K562 (cell line): ENCODE measurements around the gene WDR18. TPM values are rescaled to one million over a fixed set of nuclear protein-coding genes. Genes with fewer than 3 reads are reported as not detected.

Experiments used
- ATAC-seq: fragments of 200-7000 bp; cut with Tn5 transposase; 3 replicates; pipeline ENCODE4 v1.9.1; 2020; ENCODE audit warnings: moderate library complexity
- BruUV-seq: library from RNA; stranded (reverse); fragments of 400-500 nt; replicated peaks from 2 replicates; lab custom pipeline; 2021; lab: Mats Ljungman, UMichigan
- CTCF ChIA-PET: fragments of 300-600 bp; formaldehyde crosslinking; extraction: SDS; loops from one replicate; lab custom pipeline; 2021; ENCODE audit warnings: low intra/inter-chr PET ratio; lab: Yijun Ruan, JAX
- POLR2A ChIA-PET: fragments of 300-600, 350-650 bp; sonication (Branson Sonifier 250); formaldehyde crosslinking; extraction: SDS; loops from one replicate; lab custom pipeline; 2021; ENCODE audit warnings: antibody characterized with exemption, inconsistent platforms; lab: Yijun Ruan, JAX
- DNase-seq, 4 experiments: peaks; one replicate each; pipeline versions ENCODE4 v3.0.0 to v3.0.0-alpha.2; 2011 to 2018; ENCODE audit warnings: low spot score in 3 of 4, mixed read lengths in 3 of 4; ENCODE audit errors: extremely low read depth in 1 of 4
- FAIRE-seq: peaks from 2 replicates; lab custom pipeline; 2011; peaks lifted over from hg19 to GRCh38; lab: Jason Lieb, UNC
- H2AFZ ChIP-seq: 2 replicates; pipeline ENCODE4 v1.6.0; 2011; ENCODE audit warnings: low read depth, low read length, control low read depth, inconsistent platforms
- H3K27ac ChIP-seq: fragments of 200-600 bp; 3 replicates; pipeline ENCODE4 v1.8.0; 2011; ENCODE audit warnings: low read depth, mild to moderate bottlenecking, control low read depth, inconsistent platforms, low read length, moderate library complexity, mixed read lengths; ENCODE audit errors: extremely low read depth
- H3K27me3 ChIP-seq, 2 experiments: fragments of 300-600 bp in 1 of 2; 2 replicates in 1 of 2; 3 replicates in 1 of 2; pipeline versions ENCODE4 v1.6.0 to v1.8.0; 2011; ENCODE audit warnings: inconsistent platforms in 2 of 2, low read length in 2 of 2, mild to moderate bottlenecking in 1 of 2, mixed read lengths in 1 of 2, moderate library complexity in 1 of 2; ENCODE audit not compliant: control insufficient read depth in 2 of 2, insufficient read depth in 2 of 2
- H3K36me3 ChIP-seq: fragments of 300-600 bp; 3 replicates; pipeline ENCODE4 v1.8.0; 2011; ENCODE audit warnings: mild to moderate bottlenecking, low read length, inconsistent platforms; ENCODE audit not compliant: control insufficient read depth, insufficient read depth
- H3K4me1 ChIP-seq, 2 experiments: fragments of 200-600 bp in 1 of 2; replicated peaks in 1 of 2; 2 replicates in 1 of 2; 3 replicates in 1 of 2; pipeline versions ENCODE4 v1.5.1 to v1.8.0; 2011; ENCODE audit warnings: inconsistent platforms in 2 of 2, low read length in 2 of 2, mild to moderate bottlenecking in 1 of 2, mixed read lengths in 1 of 2, moderate library complexity in 1 of 2; ENCODE audit not compliant: control insufficient read depth in 2 of 2, insufficient read depth in 2 of 2
- H3K4me2 ChIP-seq: 2 replicates; pipeline ENCODE4 v1.6.1; 2011; ENCODE audit warnings: low read length, control low read depth, inconsistent platforms, mixed read lengths; ENCODE audit not compliant: insufficient read depth
- H3K4me3 ChIP-seq: fragments of 200-600 bp; sonication (generic), shearing (Covaris generic); 2 replicates; pipeline ENCODE4 v1.5.1; 2016; ENCODE audit warnings: control low read depth, inconsistent platforms
- H3K79me2 ChIP-seq: fragments of 200-600 bp; 3 replicates; pipeline ENCODE4 v1.8.0; 2011; ENCODE audit warnings: low read length, inconsistent platforms; ENCODE audit not compliant: control insufficient read depth, insufficient read depth
- H3K9ac ChIP-seq, 2 experiments: 2 replicates each; pipeline versions ENCODE4 v1.6.0 to v1.6.1; 2011; ENCODE audit warnings: low read depth in 2 of 2, low read length in 2 of 2, control low read depth in 1 of 2, inconsistent platforms in 1 of 2, mild to moderate bottlenecking in 1 of 2, mixed read lengths in 1 of 2; ENCODE audit not compliant: insufficient read depth in 1 of 2
- H3K9me1 ChIP-seq: one replicate; pipeline ENCODE4 v1.6.0; 2011; ENCODE audit warnings: inconsistent platforms, mild to moderate bottlenecking, low read length, moderate library complexity; ENCODE audit not compliant: control insufficient read depth, insufficient read depth
- H3K9me3 ChIP-seq: replicated peaks from 2 replicates; pipeline ENCODE4 v1.5.1; 2011; ENCODE audit warnings: low read depth, low read length, inconsistent platforms; ENCODE audit not compliant: control insufficient read depth, insufficient read depth
- H4K20me1 ChIP-seq: replicated peaks from 2 replicates; pipeline ENCODE4 v1.6.1; 2011; ENCODE audit warnings: low read length, inconsistent platforms, mixed read lengths; ENCODE audit not compliant: control insufficient read depth, insufficient read depth
- ARID3B ChIP-seq: fragments of 250-450 bp; sonication (Bioruptor Pico); IDR thresholded peaks from 2 replicates; pipeline ENCODE4 v1.4.0; 2020; ENCODE audit warnings: borderline replicate concordance
- ATF2 ChIP-seq: sonication (generic); formaldehyde crosslinking; IDR thresholded peaks from 2 replicates; pipeline ENCODE4 v1.8.1; 2022; ENCODE audit warnings: missing genetic modification reagents
- C11orf30 ChIP-seq: fragments of 450-650 bp; IDR thresholded peaks from 2 replicates; pipeline ENCODE4 v1.6.1; 2016; ENCODE audit warnings: low read depth, mild to moderate bottlenecking
- CBX2 ChIP-seq: fragments of 200-600 bp; sonication (generic); IDR thresholded peaks from one replicate; pipeline ENCODE4 v1.6.1; 2012; ENCODE audit warnings: mild to moderate bottlenecking, low read length, inconsistent platforms; ENCODE audit not compliant: insufficient read depth, poor library complexity, severe bottlenecking
- JUND ChIP-seq, 2 experiments: IDR thresholded peaks; 2 replicates in 1 of 2; 3 replicates in 1 of 2; pipeline ENCODE4 v1.6.1; 2011; ENCODE audit warnings: borderline replicate concordance in 2 of 2, low read depth in 2 of 2, low read length in 2 of 2, improper control_type of control experiment in 1 of 2, missing biosample characterization in 1 of 2, missing genetic modification characterization in 1 of 2, missing genetic modification reagents in 1 of 2
- MAFG ChIP-seq: fragments of 450-650 bp; conservative IDR thresholded peaks from 2 replicates; pipeline ENCODE4 v1.6.1; 2016; ENCODE audit warnings: missing genetic modification characterization, missing compliant biosample characterization
- NCOA1 ChIP-seq: fragments of 450-650 bp; IDR thresholded peaks from 2 replicates; pipeline ENCODE4 v1.6.1; 2016; ENCODE audit warnings: low read depth
- NFE2 ChIP-seq: IDR thresholded peaks from 2 replicates; pipeline ENCODE4 v1.6.1; 2014; ENCODE audit warnings: antibody characterized with exemption, low read depth
- ZBTB7A ChIP-seq: IDR thresholded peaks from 2 replicates; pipeline ENCODE4 v1.6.1; 2011; ENCODE audit warnings: low read depth, mild to moderate bottlenecking, low read length, moderate library complexity, borderline replicate concordance; ENCODE audit not compliant: control insufficient read depth
- ZC3H11A ChIP-seq: IDR thresholded peaks from 2 replicates; pipeline ENCODE4 v1.6.1; 2012; ENCODE audit warnings: low read depth, low read length, improper control_type of control experiment
- ZNF347 ChIP-seq: fragments of 450-650 bp; formaldehyde crosslinking; IDR thresholded peaks from 2 replicates; pipeline ENCODE4 v1.4.0; 2020; ENCODE audit warnings: low read depth, mild to moderate bottlenecking, moderate library complexity
- ZNF384 ChIP-seq: IDR thresholded peaks from 2 replicates; pipeline ENCODE4 v1.6.1; 2012; ENCODE audit warnings: low read depth, low read length, improper control_type of control experiment
- WGBS: fragments of 100-300 bp; shearing (Covaris generic); methylation state at CpG from one replicate; pipeline ENCODE4 v1.1.6; 2016; ENCODE audit warnings: low coverage, mixed read lengths; ENCODE audit not compliant: insufficient coverage; ENCODE audit errors: missing lambda C conversion rate; 5-methylcytosine and 5-hydroxymethylcytosine counted together
- in situ Hi-C: fragments of 300-500 bp; cut with MboI; formaldehyde crosslinking; loops from 4 replicates; pipeline ENCODE4 v1.15.0; 2018; ENCODE audit warnings: inconsistent platforms, mixed read lengths
- intact Hi-C: fragments of 100-400 bp; cut with micrococcal nuclease; formaldehyde crosslinking; loops from 2 replicates; pipeline ENCODE4 v1.14.2; 2022
- polyA plus RNA-seq, 8 experiments: library from polyadenylated mRNA; depleted of rRNA in 4 of 8; stranded (reverse) in 5 of 8; unstranded in 3 of 8; fragments of >200 nt; fragmentation: Nextera tagmentation in 2 of 8; fragmentation: Illumina TruSeq in 1 of 8; extraction: Ambion mirVana in 2 of 8; extraction: Trizol in 1 of 8; gene quantifications; 2 replicates each; pipeline versions ENCODE4 v1.2.1 to v1.2.3, GENCODE V29; 2011 to 2014; ENCODE audit warnings: inconsistent platforms in 1 of 8, missing spikeins in 1 of 8
- total RNA-seq, 7 experiments: library from RNA; depleted of rRNA in 6 of 7; stranded (reverse); fragments of >200 nt in 6 of 7; fragmentation: Illumina TruSeq in 2 of 7; extraction: Trizol in 2 of 7; gene quantifications; 2 replicates each; pipeline versions ENCODE4 v1.2.1 to v1.2.3, GENCODE V29; 2011 to 2021; ENCODE audit warnings: low replicate concordance in 1 of 7
- TF ChIP-seq, protein P1 (sequence below): fragments of 200-800 bp; sonication (Bioruptor generic); IDR thresholded peaks from 2 replicates; pipeline ENCODE4 v1.6.1; 2017; ENCODE audit warnings: missing genetic modification characterization, missing compliant biosample characterization
- TF ChIP-seq, protein P2 (sequence below), 3 experiments: fragments of 200-800 bp in 1 of 3; sonication (Bioruptor generic) in 1 of 3; sonication (generic) in 1 of 3; formaldehyde crosslinking in 1 of 3; IDR thresholded peaks; 2 replicates each; pipeline versions ENCODE4 v1.6.1 to v1.8.0; 2016 to 2022; ENCODE audit warnings: mild to moderate bottlenecking in 2 of 3, missing compliant biosample characterization in 2 of 3, missing genetic modification characterization in 2 of 3, missing genetic modification reagents in 1 of 3

WDR18 gene
- total and polyA plus RNA-seq, 9 of the 15 experiments (the other 6 are each of a cell fraction or from before 2014, with no cell fraction given) = 0.65 to 181 (median 30.1) TPM

DNA sequence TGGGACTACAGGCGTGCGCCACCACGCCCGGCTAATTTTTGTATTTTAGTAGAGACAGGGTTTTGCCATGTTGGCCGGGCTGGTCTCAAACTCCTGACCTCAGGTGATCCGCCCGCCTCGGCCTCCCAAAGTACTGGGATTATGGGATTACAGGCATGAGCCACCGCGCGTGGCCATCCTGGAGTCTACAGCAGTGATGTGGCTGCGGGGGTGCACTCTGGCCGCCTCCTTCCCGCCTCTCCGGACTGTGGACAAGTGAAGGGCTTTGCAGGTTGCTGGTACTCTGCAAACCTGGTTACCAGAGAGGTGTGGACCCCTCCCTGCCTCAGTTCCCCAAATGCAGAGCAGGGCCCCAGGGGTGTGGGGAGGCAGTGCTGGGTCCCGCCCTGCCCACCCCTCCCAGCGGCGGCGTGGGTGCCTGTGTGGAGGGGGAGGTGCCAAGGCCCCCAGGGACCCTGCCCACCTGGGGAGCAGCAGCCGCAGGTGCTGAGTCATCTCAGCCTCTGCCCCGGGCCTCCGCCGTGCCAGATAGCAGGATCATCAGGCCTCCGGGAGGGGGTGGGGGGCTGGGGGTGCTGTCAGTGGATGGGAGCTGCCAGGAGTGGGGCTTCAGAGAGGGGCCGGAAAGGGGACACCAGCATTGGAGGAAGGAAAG, 35.2 kb upstream of the WDR18 start:
- in situ Hi-C loops = no loop called here
- TF ChIP-seq ZBTB7A (peak; percentile 67; the same call in 1 of the 2 replicates), C11orf30 (peak; percentile 47; the same call in 1 of the 2 replicates), ARID3B (CRISPR knock-in tag) (no peak), ZNF384 (no peak), NFE2 (peak; percentile 78), ATF2 (CRISPR knock-in tag) (no peak), MAFG (peak; percentile 46; the same call in 1 of the 2 replicates), ZC3H11A (no peak), ZNF347 (CRISPR knock-in tag) (no peak), JUND (IDR thresholded peaks at IDR 0.05; ENCODE audit: borderline replicate concordance, low read depth, low read length) (0 out of 2 replicates have a peak, but pooled peaks have one; percentile 15), JUND (tag; IDR thresholded peaks at IDR 0.05; ENCODE audit: borderline replicate concordance, low read depth, low read length) (no peak), CBX2 (no peak), NCOA1 (no peak)
- TF ChIP-seq, protein P1, sequence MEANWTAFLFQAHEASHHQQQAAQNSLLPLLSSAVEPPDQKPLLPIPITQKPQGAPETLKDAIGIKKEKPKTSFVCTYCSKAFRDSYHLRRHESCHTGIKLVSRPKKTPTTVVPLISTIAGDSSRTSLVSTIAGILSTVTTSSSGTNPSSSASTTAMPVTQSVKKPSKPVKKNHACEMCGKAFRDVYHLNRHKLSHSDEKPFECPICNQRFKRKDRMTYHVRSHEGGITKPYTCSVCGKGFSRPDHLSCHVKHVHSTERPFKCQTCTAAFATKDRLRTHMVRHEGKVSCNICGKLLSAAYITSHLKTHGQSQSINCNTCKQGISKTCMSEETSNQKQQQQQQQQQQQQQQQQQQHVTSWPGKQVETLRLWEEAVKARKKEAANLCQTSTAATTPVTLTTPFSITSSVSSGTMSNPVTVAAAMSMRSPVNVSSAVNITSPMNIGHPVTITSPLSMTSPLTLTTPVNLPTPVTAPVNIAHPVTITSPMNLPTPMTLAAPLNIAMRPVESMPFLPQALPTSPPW (CRISPR knock-in tag) = peak; percentile 33; the same call in 1 of the 2 replicates
- TF ChIP-seq, protein P2, sequence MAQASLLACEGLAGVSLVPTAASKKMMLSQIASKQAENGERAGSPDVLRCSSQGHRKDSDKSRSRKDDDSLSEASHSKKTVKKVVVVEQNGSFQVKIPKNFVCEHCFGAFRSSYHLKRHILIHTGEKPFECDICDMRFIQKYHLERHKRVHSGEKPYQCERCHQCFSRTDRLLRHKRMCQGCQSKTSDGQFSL (CRISPR knock-in tag; IDR thresholded peaks at IDR 0.05) = 0 out of 2 replicates have a peak, but pooled peaks have one; percentile 40
- TF ChIP-seq, protein P2 (tag; IDR thresholded peaks at IDR 0.05) = no peak

More for the DNA sequence above, 35.2 kb upstream of the WDR18 start:
- H4K20me1 ChIP-seq = peaks cover 18% of the 10 kb centered on the region
- H3K9me1 ChIP-seq = peaks cover 1% of the 10 kb centered on the region
- H3K36me3 ChIP-seq = peaks cover 29% of the 10 kb centered on the region; the same call in 1 of the 3 replicates
- peaks cover 83% of the 10 kb centered on the region for H3K79me2 ChIP-seq
- H3K4me1 ChIP-seq = peaks cover 32 to 83% of the 10 kb centered on the region in 2 experiments
- H3K4me3 ChIP-seq = no peak overlapping the region
- intact Hi-C loops = no loop called here
- DNase-seq (peak in 3 of 4 experiments; percentile 45 to 62 (median 53)), ATAC-seq (no peak), FAIRE-seq (no peak)
- no peak overlapping the region for H3K27ac ChIP-seq
- no peaks in the 10 kb centered on the region for H3K27me3 ChIP-seq
- 68% methylated on average over 24 of the region's 25 CpGs for whole genome bisulfite sequencing
- CTCF ChIA-PET = no interaction called here
- no peak overlapping the region for H3K9ac ChIP-seq
- no peaks in the 10 kb centered on the region for H3K9me3 ChIP-seq
- POLR2A ChIA-PET = interaction anchor here (0.6 to 1.6 kb wide), 2 partner anchors 13 to 16 kb away, joined by 5 read pairs; no protein-coding TSS in a partner anchor
- BruUV-seq = no TSS peak
- H2AFZ ChIP-seq = no peak overlapping the region
- H3K4me2 ChIP-seq = no peak overlapping the region
